ENCODE data around the gene MEI4.

Gene MEI4

DNA sequence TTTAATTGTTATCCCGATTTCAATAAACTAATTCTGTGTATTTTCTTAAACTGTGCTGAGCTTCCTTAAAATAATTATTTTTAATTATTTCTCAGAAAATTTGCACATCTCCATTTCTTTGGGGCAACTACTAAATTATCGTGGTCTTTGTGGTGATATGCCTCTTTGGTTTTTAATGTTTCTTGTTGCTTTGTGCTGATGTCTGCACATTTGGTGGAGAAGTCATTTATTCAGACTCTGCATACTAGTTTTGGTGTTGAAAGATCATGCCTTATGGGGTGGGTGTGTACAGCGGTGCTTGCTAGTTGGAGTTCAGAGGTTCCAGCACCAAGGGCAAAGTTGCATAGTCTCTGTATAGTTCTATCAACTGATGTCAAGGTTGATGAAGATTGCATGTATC is 253.2 kb downstream of the MEI4 start:
- H3K4me3 ChIP-seq (ENCODE audit: low read depth, low read length), result no peak overlapping the region
- no peak for DNase-seq (ENCODE audit: low read depth)
- TF ChIP-seq CTCF (IDR thresholded peaks at IDR 0.05; ENCODE audit: insufficient read depth, low read depth, low read length, missing control alignments), result no peak

DNA sequence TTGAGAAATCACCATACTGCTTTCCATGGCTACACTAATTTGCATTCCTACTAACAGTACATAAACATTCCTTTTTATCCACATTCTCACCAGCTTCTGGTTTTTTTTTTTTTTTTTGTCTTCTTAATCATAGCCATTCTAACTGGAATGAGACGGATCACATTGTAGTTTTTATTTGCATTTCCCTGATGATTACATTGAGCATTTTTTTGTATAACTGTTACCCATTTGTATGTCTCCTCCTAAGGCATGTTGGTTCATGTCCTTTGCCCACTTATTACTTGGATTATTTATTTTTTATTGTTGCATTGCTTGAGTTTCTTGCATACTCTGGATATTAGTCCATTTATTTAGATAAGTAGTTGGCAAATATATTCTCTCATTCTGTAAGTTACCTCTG is 258.0 kb downstream of the MEI4 start:
- DNase-seq (ENCODE audit: low read depth), result no peak
- H3K4me3 ChIP-seq (ENCODE audit: low read depth, low read length), result no peak overlapping the region
- no peak for TF ChIP-seq CTCF (IDR thresholded peaks at IDR 0.05; ENCODE audit: insufficient read depth, low read depth, low read length, missing control alignments)

DNA sequence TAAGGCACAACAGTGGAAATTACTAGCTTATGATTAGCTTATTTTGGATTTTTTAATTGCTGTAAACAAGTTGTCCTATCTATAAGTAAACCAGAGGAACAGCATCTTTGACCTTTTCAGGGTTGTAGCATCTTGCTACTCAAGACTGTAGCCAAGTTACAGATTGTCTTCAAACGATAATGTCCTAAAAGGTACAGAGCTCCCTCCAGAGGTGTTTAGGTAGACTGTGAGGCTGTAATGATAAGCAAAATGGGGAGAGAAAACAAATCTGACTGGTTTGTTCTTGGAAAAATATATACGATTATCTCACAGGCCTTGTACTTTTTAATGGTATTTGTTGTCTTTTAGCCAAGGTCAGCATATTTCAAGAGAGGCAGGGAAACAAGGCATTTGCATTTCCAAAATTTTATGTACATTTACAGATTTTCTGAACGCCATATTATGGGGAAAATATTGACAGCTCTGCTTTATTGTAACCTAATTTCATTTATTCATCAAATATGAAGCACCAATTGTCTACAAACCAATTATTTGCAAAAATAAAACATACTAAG is 273.4 kb downstream of the MEI4 start:
- TF ChIP-seq CTCF (IDR thresholded peaks at IDR 0.05; ENCODE audit: insufficient read depth, low read depth, low read length, missing control alignments), result peak; percentile 30
- H3K4me3 ChIP-seq (ENCODE audit: low read depth, low read length), result no peak overlapping the region
- DNase-seq (ENCODE audit: low read depth), result peak; percentile 29

GRCh38 chr6:77930382-77930781 is 277.5 kb downstream of the MEI4 start:
- TF ChIP-seq CTCF (IDR thresholded peaks at IDR 0.05; ENCODE audit: insufficient read depth, low read depth, low read length, missing control alignments), result no peak
- no peak overlapping the region for H3K4me3 ChIP-seq (ENCODE audit: low read depth, low read length)
- DNase-seq (ENCODE audit: low read depth), result no peak

GRCh38 chr6:77930952-77931351 is 278.1 kb downstream of the MEI4 start:
- H3K4me3 ChIP-seq (ENCODE audit: low read depth, low read length), result no peak overlapping the region
- no peak for DNase-seq (ENCODE audit: low read depth)
- no peak for TF ChIP-seq CTCF (IDR thresholded peaks at IDR 0.05; ENCODE audit: insufficient read depth, low read depth, low read length, missing control alignments)

- no peak for DNase-seq (ENCODE audit: low read depth)
- H3K4me3 ChIP-seq (ENCODE audit: low read depth, low read length), result no peak overlapping the region
- no peak for TF ChIP-seq CTCF (IDR thresholded peaks at IDR 0.05; ENCODE audit: insufficient read depth, low read depth, low read length, missing control alignments)
Observed at GRCh38 chr6:77962070-77962469, 309.2 kb downstream of the MEI4 start.

DNA sequence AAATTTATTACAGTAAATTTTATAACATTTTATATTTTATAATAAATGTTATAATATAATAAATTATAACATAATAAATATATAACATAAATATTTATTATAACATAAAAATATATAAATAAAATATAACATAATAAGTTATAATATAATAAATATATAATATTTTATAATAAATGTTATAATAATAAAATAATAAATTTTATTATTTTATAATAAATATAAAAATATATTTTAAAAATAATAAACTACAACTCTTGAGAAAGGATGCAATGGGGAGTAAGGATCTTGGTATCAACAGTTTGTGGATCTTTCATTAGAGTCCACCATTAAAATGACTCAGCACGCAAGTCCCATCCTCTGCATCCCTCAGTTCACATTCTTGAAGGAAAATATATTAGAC is 312.6 kb downstream of the MEI4 start:
- TF ChIP-seq CTCF (IDR thresholded peaks at IDR 0.05; ENCODE audit: insufficient read depth, low read depth, low read length, missing control alignments), result no peak
- no peak for DNase-seq (ENCODE audit: low read depth)
- no peak overlapping the region for H3K4me3 ChIP-seq (ENCODE audit: low read depth, low read length)

Measured in GM12865 (cell line).